GM23338 (cell line): ENCODE data around the gene CELF4. TPM values are rescaled to one million over a fixed set of nuclear protein-coding genes. Genes with fewer than 3 reads are reported as not detected.

Source experiments
- ATAC-seq: fragments of 200-7000 bp; cut with Tn5 transposase; 3 replicates; pipeline ENCODE4 v1.9.1; 2020
- DNase-seq: peaks from one replicate; pipeline ENCODE4 v3.0.0-alpha.2; 2015; ENCODE audit warnings: low spot score
- H2AFZ ChIP-seq: fragments of 200-600 bp; sonication (generic); 2 replicates; pipeline ENCODE4 v1.8.0; 2016; ENCODE audit warnings: antibody characterized with exemption, mild to moderate bottlenecking, moderate library complexity
- H3F3A ChIP-seq: fragments of 200-600 bp; sonication (generic); replicated peaks from 2 replicates; pipeline ENCODE4 v1.8.0; 2017; ENCODE audit warnings: antibody characterized with exemption, mixed run types, low read depth
- H3K27ac ChIP-seq: fragments of 200-600 bp; sonication (generic); 2 replicates; pipeline ENCODE4 v1.6.1; 2016; ENCODE audit warnings: low read depth
- H3K27me3 ChIP-seq: fragments of 200-600 bp; sonication (generic); 2 replicates; pipeline ENCODE4 v1.8.0; 2016; ENCODE audit warnings: mild to moderate bottlenecking, mixed run types, moderate library complexity; ENCODE audit not compliant: insufficient read depth
- H3K36me3 ChIP-seq: fragments of 200-600 bp; sonication (generic); 2 replicates; pipeline ENCODE4 v1.8.0; 2016; ENCODE audit warnings: mild to moderate bottlenecking; ENCODE audit not compliant: insufficient read depth
- H3K4me1 ChIP-seq: fragments of 200-600 bp; sonication (generic); 2 replicates; pipeline ENCODE4 v1.8.0; 2016; ENCODE audit warnings: mild to moderate bottlenecking, moderate library complexity; ENCODE audit not compliant: insufficient read depth
- H3K4me2 ChIP-seq: fragments of 200-600 bp; sonication (generic); 2 replicates; pipeline ENCODE4 v1.7.1; 2017; ENCODE audit warnings: mixed run types
- H3K4me3 ChIP-seq: fragments of 200-600 bp; sonication (generic); 2 replicates; pipeline ENCODE4 v1.6.1; 2016; ENCODE audit warnings: mixed run types
- H3K79me2 ChIP-seq: fragments of 200-600 bp; sonication (generic); replicated peaks from 2 replicates; pipeline ENCODE4 v1.8.0; 2017; ENCODE audit warnings: mild to moderate bottlenecking; ENCODE audit not compliant: insufficient read depth
- H3K9me2 ChIP-seq: fragments of 200-600 bp; sonication (generic); 2 replicates; pipeline ENCODE4 v1.8.0; 2017; ENCODE audit not compliant: insufficient read depth
- H4K20me1 ChIP-seq: fragments of 200-600 bp; sonication (generic); replicated peaks from 2 replicates; pipeline ENCODE4 v1.8.0; 2017; ENCODE audit warnings: mild to moderate bottlenecking; ENCODE audit not compliant: insufficient read depth
- H3K27ac Mint-ChIP-seq: 2 replicates; pipeline ENCODE4 v1.8.0; 2020; ENCODE audit warnings: inconsistent platforms, mild to moderate bottlenecking, moderate library complexity, mixed read lengths
- H3K27me3 Mint-ChIP-seq: 3 replicates; pipeline ENCODE4 v1.8.0; 2022; ENCODE audit warnings: low read depth, mild to moderate bottlenecking, moderate library complexity, mixed read lengths, inconsistent platforms; ENCODE audit not compliant: insufficient read depth, poor library complexity
- H3K36me3 Mint-ChIP-seq: 3 replicates; pipeline ENCODE4 v1.8.0; 2021; ENCODE audit warnings: low read depth, mild to moderate bottlenecking, inconsistent platforms, moderate library complexity, mixed read lengths
- H3K4me1 Mint-ChIP-seq: 3 replicates; pipeline ENCODE4 v1.8.0; 2020; ENCODE audit warnings: mild to moderate bottlenecking, inconsistent platforms, mixed read lengths
- H3K4me3 Mint-ChIP-seq: 3 replicates; pipeline ENCODE4 v1.8.0; 2021; ENCODE audit warnings: moderate library complexity, mild to moderate bottlenecking, inconsistent platforms, mixed read lengths
- H3K9me3 Mint-ChIP-seq: 3 replicates; pipeline ENCODE4 v1.8.0; 2020; ENCODE audit warnings: moderate library complexity, mild to moderate bottlenecking, inconsistent platforms, mixed read lengths
- CREB1 ChIP-seq: fragments of 250-450 bp; sonication (Bioruptor Pico); IDR thresholded peaks from 2 replicates; pipeline ENCODE4 v1.5.0; 2020; ENCODE audit warnings: low read depth, mild to moderate bottlenecking, moderate library complexity
- EZH2 ChIP-seq: fragments of 200-600 bp; sonication (generic); IDR thresholded peaks from one replicate; pipeline ENCODE4 v1.8.0; 2017; ENCODE audit warnings: antibody characterized with exemption, mild to moderate bottlenecking, low read depth; ENCODE audit not compliant: unreplicated experiment
- EZH2phosphoT487 ChIP-seq: fragments of 200-600 bp; sonication (generic); IDR thresholded peaks from one replicate; pipeline ENCODE4 v1.8.1; 2018; ENCODE audit warnings: antibody characterized with exemption; ENCODE audit not compliant: unreplicated experiment
- JUNB ChIP-seq: IDR thresholded peaks from one replicate; pipeline ENCODE4 v1.6.1; 2016; ENCODE audit warnings: antibody characterized with exemption; ENCODE audit not compliant: unreplicated experiment
- NANOG ChIP-seq: IDR thresholded peaks from 2 replicates; pipeline ENCODE4 v1.6.1; 2016; ENCODE audit warnings: antibody characterized with exemption, borderline replicate concordance
- POLR2AphosphoS5 ChIP-seq: IDR thresholded peaks from 2 replicates; pipeline ENCODE4 v1.6.1; 2016; ENCODE audit warnings: antibody characterized with exemption, low read depth
- STAT1 ChIP-seq: IDR thresholded peaks from one replicate; pipeline ENCODE4 v1.6.1; 2016; ENCODE audit warnings: antibody characterized with exemption; ENCODE audit not compliant: unreplicated experiment
- ZNF114 ChIP-seq: fragments of 250-450 bp; sonication (Bioruptor Pico); IDR thresholded peaks from 2 replicates; pipeline ENCODE4 v1.5.0; 2020; ENCODE audit warnings: mild to moderate bottlenecking, moderate library complexity
- ZNF331 ChIP-seq: fragments of 250-450 bp; sonication (Bioruptor Pico); IDR thresholded peaks from 2 replicates; pipeline ENCODE4 v1.5.0; 2020; ENCODE audit warnings: low read depth, mild to moderate bottlenecking, moderate library complexity
- polyA plus RNA-seq: library from polyadenylated mRNA; unstranded; fragments of >200 nt; fragmentation: Nextera tagmentation; extraction: Ambion mirVana; gene quantifications from 2 replicates; pipeline ENCODE4 v1.2.1, GENCODE V29; 2016
- total RNA-seq: library from RNA; depleted of rRNA; stranded (reverse); fragments of >200 nt; shearing (Covaris generic); gene quantifications from 2 replicates; pipeline ENCODE4 v1.2.3, GENCODE V29; 2014
- TF ChIP-seq, protein P1 (sequence below): fragments of 250-450 bp; sonication (Bioruptor Pico); IDR thresholded peaks from 2 replicates; pipeline ENCODE4 v1.5.0; 2020; ENCODE audit warnings: mild to moderate bottlenecking, moderate library complexity
- TF ChIP-seq, protein P2 (sequence below): IDR thresholded peaks from 2 replicates; pipeline ENCODE4 v1.6.1; 2016; ENCODE audit warnings: antibody characterized with exemption
- TF ChIP-seq, protein P3 (sequence below): IDR thresholded peaks from one replicate; pipeline ENCODE4 v1.6.1; 2018; ENCODE audit warnings: antibody characterized with exemption; ENCODE audit not compliant: unreplicated experiment

Gene CELF4
- total and polyA plus RNA-seq, 2 experiments from 2014 or later = 2.6 to 6.7 TPM

DNA sequence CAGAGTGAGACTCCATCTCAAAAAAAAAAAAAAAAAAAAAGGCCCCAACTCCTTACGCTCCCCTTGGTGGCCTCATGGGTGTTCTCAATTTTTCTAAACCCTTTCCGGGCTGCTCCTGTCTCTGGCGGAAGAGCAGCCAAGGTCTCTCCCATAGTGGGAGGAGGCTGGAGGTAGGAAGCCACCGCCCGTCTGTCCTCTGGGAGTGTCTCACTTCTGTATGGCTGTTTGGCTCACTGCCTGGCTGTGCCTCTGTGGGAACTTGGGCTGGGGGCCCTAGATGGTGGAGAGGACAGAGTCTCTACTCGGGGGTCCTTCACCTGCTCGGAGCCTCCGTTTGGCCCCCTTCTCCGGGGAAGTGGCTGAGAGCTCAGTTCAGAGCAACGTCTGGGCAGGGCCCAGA, 245.3 kb downstream of the CELF4 start (continued):
- TF ChIP-seq, protein P1, sequence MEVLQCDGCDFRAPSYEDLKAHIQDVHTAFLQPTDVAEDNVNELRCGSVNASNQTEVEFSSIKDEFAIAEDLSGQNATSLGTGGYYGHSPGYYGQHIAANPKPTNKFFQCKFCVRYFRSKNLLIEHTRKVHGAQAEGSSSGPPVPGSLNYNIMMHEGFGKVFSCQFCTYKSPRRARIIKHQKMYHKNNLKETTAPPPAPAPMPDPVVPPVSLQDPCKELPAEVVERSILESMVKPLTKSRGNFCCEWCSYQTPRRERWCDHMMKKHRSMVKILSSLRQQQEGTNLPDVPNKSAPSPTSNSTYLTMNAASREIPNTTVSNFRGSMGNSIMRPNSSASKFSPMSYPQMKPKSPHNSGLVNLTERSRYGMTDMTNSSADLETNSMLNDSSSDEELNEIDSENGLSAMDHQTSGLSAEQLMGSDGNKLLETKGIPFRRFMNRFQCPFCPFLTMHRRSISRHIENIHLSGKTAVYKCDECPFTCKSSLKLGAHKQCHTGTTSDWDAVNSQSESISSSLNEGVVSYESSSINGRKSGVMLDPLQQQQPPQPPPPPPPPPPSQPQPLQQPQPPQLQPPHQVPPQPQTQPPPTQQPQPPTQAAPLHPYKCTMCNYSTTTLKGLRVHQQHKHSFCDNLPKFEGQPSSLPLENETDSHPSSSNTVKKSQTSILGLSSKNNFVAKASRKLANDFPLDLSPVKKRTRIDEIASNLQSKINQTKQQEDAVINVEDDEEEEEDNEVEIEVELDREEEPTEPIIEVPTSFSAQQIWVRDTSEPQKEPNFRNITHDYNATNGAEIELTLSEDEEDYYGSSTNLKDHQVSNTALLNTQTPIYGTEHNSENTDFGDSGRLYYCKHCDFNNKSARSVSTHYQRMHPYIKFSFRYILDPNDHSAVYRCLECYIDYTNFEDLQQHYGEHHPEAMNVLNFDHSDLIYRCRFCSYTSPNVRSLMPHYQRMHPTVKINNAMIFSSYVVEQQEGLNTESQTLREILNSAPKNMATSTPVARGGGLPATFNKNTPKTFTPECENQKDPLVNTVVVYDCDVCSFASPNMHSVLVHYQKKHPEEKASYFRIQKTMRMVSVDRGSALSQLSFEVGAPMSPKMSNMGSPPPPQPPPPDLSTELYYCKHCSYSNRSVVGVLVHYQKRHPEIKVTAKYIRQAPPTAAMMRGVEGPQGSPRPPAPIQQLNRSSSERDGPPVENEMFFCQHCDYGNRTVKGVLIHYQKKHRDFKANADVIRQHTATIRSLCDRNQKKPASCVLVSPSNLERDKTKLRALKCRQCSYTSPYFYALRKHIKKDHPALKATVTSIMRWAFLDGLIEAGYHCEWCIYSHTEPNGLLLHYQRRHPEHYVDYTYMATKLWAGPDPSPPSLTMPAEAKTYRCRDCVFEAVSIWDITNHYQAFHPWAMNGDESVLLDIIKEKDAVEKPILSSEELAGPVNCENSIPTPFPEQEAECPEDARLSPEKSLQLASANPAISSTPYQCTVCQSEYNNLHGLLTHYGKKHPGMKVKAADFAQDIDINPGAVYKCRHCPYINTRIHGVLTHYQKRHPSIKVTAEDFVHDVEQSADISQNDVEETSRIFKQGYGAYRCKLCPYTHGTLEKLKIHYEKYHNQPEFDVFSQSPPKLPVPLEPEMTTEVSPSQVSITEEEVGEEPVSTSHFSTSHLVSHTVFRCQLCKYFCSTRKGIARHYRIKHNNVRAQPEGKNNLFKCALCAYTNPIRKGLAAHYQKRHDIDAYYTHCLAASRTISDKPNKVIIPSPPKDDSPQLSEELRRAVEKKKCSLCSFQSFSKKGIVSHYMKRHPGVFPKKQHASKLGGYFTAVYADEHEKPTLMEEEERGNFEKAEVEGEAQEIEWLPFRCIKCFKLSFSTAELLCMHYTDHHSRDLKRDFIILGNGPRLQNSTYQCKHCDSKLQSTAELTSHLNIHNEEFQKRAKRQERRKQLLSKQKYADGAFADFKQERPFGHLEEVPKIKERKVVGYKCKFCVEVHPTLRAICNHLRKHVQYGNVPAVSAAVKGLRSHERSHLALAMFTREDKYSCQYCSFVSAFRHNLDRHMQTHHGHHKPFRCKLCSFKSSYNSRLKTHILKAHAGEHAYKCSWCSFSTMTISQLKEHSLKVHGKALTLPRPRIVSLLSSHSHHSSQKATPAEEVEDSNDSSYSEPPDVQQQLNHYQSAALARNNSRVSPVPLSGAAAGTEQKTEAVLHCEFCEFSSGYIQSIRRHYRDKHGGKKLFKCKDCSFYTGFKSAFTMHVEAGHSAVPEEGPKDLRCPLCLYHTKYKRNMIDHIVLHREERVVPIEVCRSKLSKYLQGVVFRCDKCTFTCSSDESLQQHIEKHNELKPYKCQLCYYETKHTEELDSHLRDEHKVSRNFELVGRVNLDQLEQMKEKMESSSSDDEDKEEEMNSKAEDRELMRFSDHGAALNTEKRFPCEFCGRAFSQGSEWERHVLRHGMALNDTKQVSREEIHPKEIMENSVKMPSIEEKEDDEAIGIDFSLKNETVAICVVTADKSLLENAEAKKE = no peak
- no peak for TF ChIP-seq STAT1
- TF ChIP-seq JUNB = no peak
- TF ChIP-seq, protein P2, sequence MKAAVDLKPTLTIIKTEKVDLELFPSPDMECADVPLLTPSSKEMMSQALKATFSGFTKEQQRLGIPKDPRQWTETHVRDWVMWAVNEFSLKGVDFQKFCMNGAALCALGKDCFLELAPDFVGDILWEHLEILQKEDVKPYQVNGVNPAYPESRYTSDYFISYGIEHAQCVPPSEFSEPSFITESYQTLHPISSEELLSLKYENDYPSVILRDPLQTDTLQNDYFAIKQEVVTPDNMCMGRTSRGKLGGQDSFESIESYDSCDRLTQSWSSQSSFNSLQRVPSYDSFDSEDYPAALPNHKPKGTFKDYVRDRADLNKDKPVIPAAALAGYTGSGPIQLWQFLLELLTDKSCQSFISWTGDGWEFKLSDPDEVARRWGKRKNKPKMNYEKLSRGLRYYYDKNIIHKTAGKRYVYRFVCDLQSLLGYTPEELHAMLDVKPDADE = no peak
- no peak for TF ChIP-seq ZNF114 (CRISPR knock-in tag)

DNA sequence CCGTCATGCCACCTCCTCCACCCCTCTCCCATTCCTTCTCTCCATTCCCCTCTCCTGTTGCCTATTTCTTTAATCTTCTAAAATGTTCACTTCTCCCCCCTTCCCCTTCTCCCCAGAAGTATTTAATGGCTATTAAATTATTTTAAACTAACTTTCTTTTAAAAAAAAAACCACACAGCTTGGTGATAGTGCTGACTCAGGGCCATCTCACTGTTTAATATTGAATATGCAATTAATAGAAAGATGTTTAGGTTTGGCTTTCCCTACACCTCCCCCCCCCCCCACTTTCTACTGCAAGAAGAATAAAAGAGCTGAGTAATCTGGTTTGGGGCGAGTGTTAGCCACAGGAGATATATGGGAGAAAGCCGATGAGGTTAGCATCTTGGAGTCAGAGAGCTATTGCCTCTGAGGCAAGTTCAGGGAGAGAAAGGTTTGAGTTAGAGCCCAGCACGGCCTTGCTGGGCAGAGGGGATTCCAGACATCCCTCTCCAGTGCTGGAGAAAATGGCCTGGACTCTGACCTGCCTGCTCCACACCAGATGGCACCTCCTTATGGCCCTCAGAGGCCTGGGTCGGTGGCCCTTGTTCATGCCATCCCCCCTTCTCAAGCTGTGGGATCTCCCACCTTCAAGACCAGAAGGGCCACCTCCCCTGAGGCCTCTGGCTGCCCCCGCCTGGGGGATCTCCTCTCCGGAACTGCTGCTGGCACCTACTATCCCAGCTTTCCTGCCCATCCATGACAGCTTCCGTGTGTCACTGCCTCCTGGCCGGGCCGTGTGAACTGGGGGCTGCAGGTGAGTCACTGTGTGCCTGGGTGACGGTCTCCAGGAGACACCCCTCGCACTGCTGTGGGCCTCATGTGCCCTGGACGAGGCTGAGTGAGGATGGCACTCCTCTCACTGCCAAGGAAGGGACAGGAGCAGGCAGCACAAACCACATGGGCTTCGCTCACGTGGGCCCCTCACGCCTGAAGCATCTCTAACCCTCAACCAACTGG, 246.9 kb downstream of the CELF4 start:
- H3F3A ChIP-seq = no peaks in the 10 kb centered on the region
- TF ChIP-seq ZNF114 (CRISPR knock-in tag) = no peak
- no peak for TF ChIP-seq CREB1
- no peak for TF ChIP-seq ZNF331 (CRISPR knock-in tag)
- TF ChIP-seq JUNB = no peak
- TF ChIP-seq NANOG = no peak
- TF ChIP-seq POLR2AphosphoS5 = no peak
- TF ChIP-seq, protein P2 = no peak
- TF ChIP-seq, protein P3, sequence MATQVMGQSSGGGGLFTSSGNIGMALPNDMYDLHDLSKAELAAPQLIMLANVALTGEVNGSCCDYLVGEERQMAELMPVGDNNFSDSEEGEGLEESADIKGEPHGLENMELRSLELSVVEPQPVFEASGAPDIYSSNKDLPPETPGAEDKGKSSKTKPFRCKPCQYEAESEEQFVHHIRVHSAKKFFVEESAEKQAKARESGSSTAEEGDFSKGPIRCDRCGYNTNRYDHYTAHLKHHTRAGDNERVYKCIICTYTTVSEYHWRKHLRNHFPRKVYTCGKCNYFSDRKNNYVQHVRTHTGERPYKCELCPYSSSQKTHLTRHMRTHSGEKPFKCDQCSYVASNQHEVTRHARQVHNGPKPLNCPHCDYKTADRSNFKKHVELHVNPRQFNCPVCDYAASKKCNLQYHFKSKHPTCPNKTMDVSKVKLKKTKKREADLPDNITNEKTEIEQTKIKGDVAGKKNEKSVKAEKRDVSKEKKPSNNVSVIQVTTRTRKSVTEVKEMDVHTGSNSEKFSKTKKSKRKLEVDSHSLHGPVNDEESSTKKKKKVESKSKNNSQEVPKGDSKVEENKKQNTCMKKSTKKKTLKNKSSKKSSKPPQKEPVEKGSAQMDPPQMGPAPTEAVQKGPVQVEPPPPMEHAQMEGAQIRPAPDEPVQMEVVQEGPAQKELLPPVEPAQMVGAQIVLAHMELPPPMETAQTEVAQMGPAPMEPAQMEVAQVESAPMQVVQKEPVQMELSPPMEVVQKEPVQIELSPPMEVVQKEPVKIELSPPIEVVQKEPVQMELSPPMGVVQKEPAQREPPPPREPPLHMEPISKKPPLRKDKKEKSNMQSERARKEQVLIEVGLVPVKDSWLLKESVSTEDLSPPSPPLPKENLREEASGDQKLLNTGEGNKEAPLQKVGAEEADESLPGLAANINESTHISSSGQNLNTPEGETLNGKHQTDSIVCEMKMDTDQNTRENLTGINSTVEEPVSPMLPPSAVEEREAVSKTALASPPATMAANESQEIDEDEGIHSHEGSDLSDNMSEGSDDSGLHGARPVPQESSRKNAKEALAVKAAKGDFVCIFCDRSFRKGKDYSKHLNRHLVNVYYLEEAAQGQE = no peak
- no peak for TF ChIP-seq EZH2
- no peak for TF ChIP-seq EZH2phosphoT487

More for the DNA sequence above, 246.9 kb downstream of the CELF4 start:
- DNase-seq (no peak), ATAC-seq (no peak)
- Mint-ChIP-seq H3K27me3 (peaks cover 13% of the 10 kb centered on the region), H3K27ac (no peak overlapping the region), H3K4me1 (peaks cover 4% of the 10 kb centered on the region; the same call in 2 of the 3 replicates), H3K36me3 (no peaks in the 10 kb centered on the region), H3K9me3 (no peaks in the 10 kb centered on the region), H3K4me3 (no peak overlapping the region)
- Histone ChIP-seq H3K4me1 (no peaks in the 10 kb centered on the region), H3K36me3 (no peaks in the 10 kb centered on the region), H2AFZ (no peak overlapping the region), H3K79me2 (no peaks in the 10 kb centered on the region), H4K20me1 (no peaks in the 10 kb centered on the region), H3K27ac (no peak overlapping the region), H3K27me3 (0 out of 2 replicates have a peak, but pooled peaks cover 3% of the 10 kb centered on the region), H3K9me2 (no peaks in the 10 kb centered on the region), H3K4me3 (no peak overlapping the region), H3K4me2 (no peak overlapping the region)
